ENCODE results near the gene CDK18. TPM values are rescaled to one million over a fixed set of nuclear protein-coding genes. Genes with fewer than 3 reads are reported as not detected.

Gene CDK18
- total RNA-seq, 1 experiment from 2014 or later, result 38.5 TPM

GRCh38 chr1:205541161-205541886, 36.9 kb downstream of the CDK18 start:
- no CpG with 5 or more reads among the region's 6 CpGs for WGBS (ENCODE audit: extremely low coverage, insufficient read length, low lambda C conversion rate)
- Histone ChIP-seq H3K27me3 (ENCODE audit: insufficient read depth, low read length) (no peaks in the 10 kb centered on the region), H2AK5ac (ENCODE audit: insufficient read length, low read length) (no peak overlapping the region), H3K4me2 (ENCODE audit: insufficient read depth, insufficient read length, low read length) (no peak overlapping the region), H3K14ac (ENCODE audit: insufficient read depth, low read length) (no peak overlapping the region), H2BK20ac (ENCODE audit: low read depth, low read length, poor library complexity, severe bottlenecking) (no peak overlapping the region), H4K5ac (ENCODE audit: insufficient read length, low read depth, low read length) (no peak overlapping the region), H4K8ac (replicated peaks; ENCODE audit: insufficient read length, low read depth, low read length) (no peak overlapping the region), H2AFZ (ENCODE audit: low read length) (no peak overlapping the region), H2BK5ac (ENCODE audit: insufficient read length, low read length) (no peak overlapping the region), H3K27ac (ENCODE audit: insufficient read length, low read depth, low read length) (no peak overlapping the region), H3K79me1 (ENCODE audit: insufficient read depth, low read depth, low read length, poor library complexity, severe bottlenecking) (no peaks in the 10 kb centered on the region), H3K9ac (ENCODE audit: extremely low read depth, insufficient read length, low read length) (no peak overlapping the region), H4K20me1 (ENCODE audit: control insufficient read depth, insufficient read depth, insufficient read length) (no peaks in the 10 kb centered on the region), H2BK12ac (ENCODE audit: insufficient read length, low read depth, low read length) (no peak overlapping the region), H3K4me1 (ENCODE audit: insufficient read depth, low read length) (no peaks in the 10 kb centered on the region; the same call in 1 of the 2 replicates), H3K79me2 (ENCODE audit: insufficient read depth, low read length) (no peaks in the 10 kb centered on the region), H3K18ac (ENCODE audit: insufficient read length, low read depth, low read length) (no peak overlapping the region), H3K23me2 (ENCODE audit: insufficient read length, low read depth, low read length, poor library complexity, severe bottlenecking) (peaks cover 2% of the 10 kb centered on the region), H3K4ac (ENCODE audit: low read depth, low read length) (no peak overlapping the region), H3K23ac (ENCODE audit: insufficient read length, low read depth, low read length) (no peak overlapping the region), H2BK120ac (ENCODE audit: low read depth, low read length, poor library complexity, severe bottlenecking) (no peak overlapping the region), H2BK15ac (ENCODE audit: low read depth, low read length) (no peak overlapping the region), H3K9me3 (ENCODE audit: control insufficient read depth, low read depth, low read length) (no peaks in the 10 kb centered on the region), H3K56ac (ENCODE audit: insufficient read length, low read depth, low read length) (no peak overlapping the region), H4K91ac (ENCODE audit: insufficient read length, low read depth, low read length) (no peak overlapping the region), H3T11ph (ENCODE audit: low read length) (no peak overlapping the region)
- TF ChIP-seq CTCF (conservative IDR thresholded peaks at IDR 0.05), result no peak
- peaks cover 19 to 23% of the 10 kb centered on the region in 2 experiments for H3K4me1 Mint-ChIP-seq
- H3K9me3 Mint-ChIP-seq, result peaks cover 7 to 12% of the 10 kb centered on the region in 2 experiments; a peak in 3 of 5 replicates
- no peak overlapping the region for H3K27ac Mint-ChIP-seq
- no peak for DNase-seq
- peaks cover 0 to 11% (median 0%) of the 10 kb centered on the region in 3 experiments; a peak in 4 of 7 replicates for H3K36me3 Mint-ChIP-seq (ENCODE audit: insufficient read depth in 1 of 3, low read depth in 3 of 3)
- no peak overlapping the region for H3K4me3 Mint-ChIP-seq
- peaks cover 76% of the 10 kb centered on the region for H3K27me3 Mint-ChIP-seq (ENCODE audit: low read depth)
